ENCODE measurements around the gene ZNF668. TPM values are rescaled to one million over a fixed set of nuclear protein-coding genes. Genes with fewer than 3 reads are reported as not detected.

ZNF668 gene
- total RNA-seq, 4 donors from 2014 or later = 8.6 to 22.5 (median 12.6) TPM

- no peaks in the 10 kb centered on the region for H3K27me3 ChIP-seq
- H3K4me3 ChIP-seq = no peak overlapping the region
- H3K4me1 ChIP-seq = no peaks in the 10 kb centered on the region
- H3K36me3 ChIP-seq = peaks cover 0 to 54% of the 10 kb centered on the region in 2 donors
- 89% methylated on average over 7 of the region's 10 CpGs; no CpG with 5 or more reads in 1 of the 2 donors for WGBS, 2 donors (ENCODE audit: low coverage in 1 of 2)
- TF ChIP-seq POLR2AphosphoS5 (IDR thresholded peaks at IDR 0.05) (no peak), POLR2A (IDR thresholded peaks at IDR 0.05) (no peak), EP300 (IDR thresholded peaks at IDR 0.05) (no peak), CTCF (IDR thresholded peaks at IDR 0.05) (no peak)
- H3K9me3 ChIP-seq = no peaks in the 10 kb centered on the region
- no peak overlapping the region for H3K27ac ChIP-seq
- ATAC-seq = no peak
These were observed 31.2 kb downstream of the ZNF668 start for GRCh38 chr16:31042866-31043265.

- H3K36me3 ChIP-seq = peaks cover 0 to 86% of the 10 kb centered on the region in 2 donors
- peaks cover 0 to 25% (median 4%) of the 10 kb centered on the region in 3 donors for H3K4me1 ChIP-seq
- no CpG with 5 or more reads among the region's 2 CpGs for WGBS, 2 donors (ENCODE audit: low coverage in 1 of 2)
- no peak overlapping the region for H3K4me3 ChIP-seq
- H3K27ac ChIP-seq = no peak overlapping the region
- no peak for ATAC-seq
- TF ChIP-seq EP300 (IDR thresholded peaks at IDR 0.05) (no peak), POLR2AphosphoS5 (IDR thresholded peaks at IDR 0.05) (no peak), POLR2A (IDR thresholded peaks at IDR 0.05) (no peak), CTCF (IDR thresholded peaks at IDR 0.05) (no peak)
- no peaks in the 10 kb centered on the region for H3K9me3 ChIP-seq
- no peaks in the 10 kb centered on the region for H3K27me3 ChIP-seq
These were observed 35.0 kb downstream of the ZNF668 start for GRCh38 chr16:31038993-31039392.

- Histone ChIP-seq H3K27ac (no peak overlapping the region), H3K9me3 (no peaks in the 10 kb centered on the region), H3K4me1 (peaks cover 0 to 37% (median 4%) of the 10 kb centered on the region in 3 donors), H3K4me3 (no peak overlapping the region), H3K36me3 (peaks cover 0 to 68% of the 10 kb centered on the region in 2 donors), H3K27me3 (no peaks in the 10 kb centered on the region)
- TF ChIP-seq POLR2AphosphoS5 (IDR thresholded peaks at IDR 0.05) (no peak), EP300 (IDR thresholded peaks at IDR 0.05) (no peak), POLR2A (IDR thresholded peaks at IDR 0.05) (no peak), CTCF (IDR thresholded peaks at IDR 0.05) (no peak)
- 65 to 95% methylated on average over 2 of the region's 2 CpGs for WGBS, 2 donors (ENCODE audit: low coverage in 1 of 2)
- no peak for ATAC-seq
These were observed 37.3 kb downstream of the ZNF668 start for GRCh38 chr16:31036691-31037090.

DNA sequence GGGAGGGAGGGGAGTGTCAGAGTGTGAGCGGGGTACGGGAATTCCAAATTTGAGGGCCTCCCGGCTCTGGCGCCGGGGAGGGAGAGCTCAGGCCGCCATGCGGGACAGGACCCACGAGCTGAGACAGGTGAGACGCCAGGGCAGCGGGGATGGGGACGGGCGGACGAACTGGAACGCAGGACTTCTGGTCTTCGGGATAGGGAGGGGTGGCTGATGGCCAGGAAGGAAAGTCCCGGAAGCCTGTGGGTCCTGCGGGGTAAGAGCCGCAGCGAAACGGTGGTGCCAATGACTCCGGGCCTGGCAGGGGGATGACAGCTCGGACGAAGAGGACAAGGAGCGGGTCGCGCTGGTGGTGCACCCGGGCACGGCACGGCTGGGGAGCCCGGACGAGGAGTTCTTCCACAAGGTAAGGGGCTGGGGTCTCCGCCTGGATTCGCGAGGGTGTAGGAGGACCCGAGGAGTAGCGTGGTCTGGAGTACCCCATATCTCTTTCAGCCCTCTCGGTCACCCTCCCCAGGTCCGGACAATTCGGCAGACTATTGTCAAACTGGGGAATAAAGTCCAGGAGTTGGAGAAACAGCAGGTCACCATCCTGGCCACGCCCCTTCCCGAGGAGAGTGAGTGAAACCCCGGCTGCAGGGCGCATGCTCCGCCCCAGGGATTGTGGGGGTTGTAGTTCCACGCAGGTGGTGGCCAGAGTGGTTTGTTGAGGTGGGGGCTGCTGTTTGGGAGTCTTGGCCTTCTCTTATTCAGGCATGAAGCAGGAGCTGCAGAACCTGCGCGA, 40.1 kb downstream of the ZNF668 start:
- Histone ChIP-seq H3K9me3 (no peaks in the 10 kb centered on the region), H3K27me3 (no peaks in the 10 kb centered on the region)
- ATAC-seq = peak; percentile 72

More for the DNA sequence above, 40.1 kb downstream of the ZNF668 start:
- peak overlapping the region; percentile 34 to 96 (median 94) for H3K27ac ChIP-seq
- H3K4me1 ChIP-seq = peaks cover 0 to 37% (median 4%) of the 10 kb centered on the region in 3 donors
- 0% methylated on average over 5 of the region's 47 CpGs; no CpG with 5 or more reads in 1 of the 2 donors for WGBS, 2 donors (ENCODE audit: low coverage in 1 of 2)
- peaks cover 0 to 43% of the 10 kb centered on the region in 2 donors for H3K36me3 ChIP-seq
- no peak for TF ChIP-seq EP300 (IDR thresholded peaks at IDR 0.05)
- TF ChIP-seq POLR2A (IDR thresholded peaks at IDR 0.05) = peak in 1 of 2 donors; percentile 23
- TF ChIP-seq CTCF (IDR thresholded peaks at IDR 0.05) = no peak
- H3K4me3 ChIP-seq = peak overlapping the region; percentile 70 to 81
